PFSK-1 (cell line): ENCODE results near the gene IL6ST.

Source experiments
- FOXP2 ChIP-seq: optimal IDR thresholded peaks from 2 replicates; pipeline ENCODE3; 2011; ENCODE audit warnings: borderline replicate concordance, control low read depth, inconsistent platforms; ENCODE audit not compliant: insufficient read depth; ENCODE audit errors: extremely low read length, extremely low read depth
- POLR2AphosphoS5 ChIP-seq: IDR thresholded peaks from 2 replicates; pipeline ENCODE4 v1.6.1; 2012; ENCODE audit warnings: low read depth, mild to moderate bottlenecking, control low read depth, low read length, moderate library complexity
- REST ChIP-seq, 2 experiments: IDR thresholded peaks; 2 replicates each; pipeline versions ENCODE4 v1.6.1 to v1.8.0; 2011 to 2012; ENCODE audit warnings: low read depth in 2 of 2, low read length in 2 of 2, control low read depth in 1 of 2, inconsistent platforms in 1 of 2, mild to moderate bottlenecking in 1 of 2, moderate library complexity in 1 of 2; ENCODE audit not compliant: insufficient read depth in 1 of 2
- SIN3A ChIP-seq: IDR thresholded peaks from 2 replicates; pipeline ENCODE4 v1.6.1; 2012; ENCODE audit warnings: mild to moderate bottlenecking, low read length, moderate library complexity, borderline replicate concordance; ENCODE audit not compliant: insufficient read depth
- TAF1 ChIP-seq: IDR thresholded peaks from 2 replicates; pipeline ENCODE4 v1.6.1; 2012; ENCODE audit warnings: low read length, control low read depth, borderline replicate concordance; ENCODE audit not compliant: insufficient read depth

- TF ChIP-seq SIN3A (no peak), POLR2AphosphoS5 (no peak), TAF1 (no peak), REST (IDR thresholded peaks at IDR 0.05; ENCODE audit: insufficient read depth in 1 of 2, low read depth in 2 of 2, low read length in 2 of 2) (no peak), FOXP2 (no peak)
Observed at GRCh38 chr5:55989860-55990259, 4.9 kb downstream of the IL6ST start.
